K562 (cell line): ENCODE data around the gene SPTBN4. TPM values are rescaled to one million over a fixed set of nuclear protein-coding genes. Genes with fewer than 3 reads are reported as not detected.

Source experiments
- ATF3 ChIP-seq, 2 experiments: fragments of 450-650 bp in 1 of 2; sonication (generic) in 1 of 2; formaldehyde crosslinking in 1 of 2; IDR thresholded peaks in 1 of 2; conservative IDR thresholded peaks in 1 of 2; 2 replicates each; pipeline versions ENCODE4 v1.6.1 to v1.8.1; 2016 to 2023; ENCODE audit warnings: mild to moderate bottlenecking in 2 of 2, moderate library complexity in 2 of 2, inconsistent platforms in 1 of 2, missing genetic modification reagents in 1 of 2
- ILK ChIP-seq: fragments of 450-650 bp; IDR thresholded peaks from 2 replicates; pipeline ENCODE4 v1.6.1; 2016; ENCODE audit warnings: missing genetic modification characterization, low read depth, mild to moderate bottlenecking, missing compliant biosample characterization, moderate library complexity, borderline replicate concordance
- NFRKB ChIP-seq: fragments of 450-650 bp; IDR thresholded peaks from 2 replicates; pipeline ENCODE4 v1.6.1; 2016; ENCODE audit warnings: low read depth
- POLR2AphosphoS2 ChIP-seq: IDR thresholded peaks from 2 replicates; pipeline ENCODE4 v1.6.1; 2012; ENCODE audit warnings: low read length, improper control_type of control experiment
- POLR2AphosphoS5 ChIP-seq: IDR thresholded peaks from 2 replicates; pipeline ENCODE4 v1.6.1; 2011; ENCODE audit warnings: mild to moderate bottlenecking, low read depth, low read length, moderate library complexity; ENCODE audit not compliant: control insufficient read depth, insufficient read depth
- RNF219 ChIP-seq: fragments of 250-450 bp; sonication (Bioruptor Pico); IDR thresholded peaks from 2 replicates; pipeline ENCODE4 v1.5.0; 2022; ENCODE audit warnings: mild to moderate bottlenecking
- ZNF699 ChIP-seq: fragments of 250-450 bp; sonication (Bioruptor Pico); IDR thresholded peaks from 2 replicates; pipeline ENCODE4 v1.8.0; 2021; ENCODE audit warnings: mild to moderate bottlenecking, moderate library complexity; ENCODE audit not compliant: insufficient replicate concordance
- polyA plus RNA-seq, 8 experiments: library from polyadenylated mRNA; depleted of rRNA in 4 of 8; stranded (reverse) in 5 of 8; unstranded in 3 of 8; fragments of >200 nt; fragmentation: Nextera tagmentation in 2 of 8; fragmentation: Illumina TruSeq in 1 of 8; extraction: Ambion mirVana in 2 of 8; extraction: Trizol in 1 of 8; gene quantifications; 2 replicates each; pipeline versions ENCODE4 v1.2.1 to v1.2.3, GENCODE V29; 2011 to 2014; ENCODE audit warnings: inconsistent platforms in 1 of 8, missing spikeins in 1 of 8
- total RNA-seq, 7 experiments: library from RNA; depleted of rRNA in 6 of 7; stranded (reverse); fragments of >200 nt in 6 of 7; fragmentation: Illumina TruSeq in 2 of 7; extraction: Trizol in 2 of 7; gene quantifications; 2 replicates each; pipeline versions ENCODE4 v1.2.1 to v1.2.3, GENCODE V29; 2011 to 2021; ENCODE audit warnings: low replicate concordance in 1 of 7

SPTBN4 gene
- total and polyA plus RNA-seq, 9 of the 15 experiments (the other 6 are each of a cell fraction or from before 2014, with no cell fraction given) = 0.01 to 1.5 (median 0.86) TPM

GRCh38 chr19:40547836-40548235, 81.0 kb downstream of the SPTBN4 start (continued):
- TF ChIP-seq POLR2AphosphoS2 = no peak
- no peak for TF ChIP-seq RNF219
- no peak for TF ChIP-seq ZNF699
- TF ChIP-seq ILK (tag) = no peak
- no peak for TF ChIP-seq NFRKB
- TF ChIP-seq ATF3 (IDR thresholded peaks at IDR 0.05) = no peak
- TF ChIP-seq ATF3 (CRISPR knock-in tag; conservative IDR thresholded peaks at IDR 0.05) = no peak
- TF ChIP-seq POLR2AphosphoS5 = no peak
- TF ChIP-seq, all 486 proteins: peak for 0
